Activated B cell treated with CpG ODN at 0.5 μM for 24 hours (primary cell): ENCODE results near the gene TPPP. TPM values are rescaled to one million over a fixed set of nuclear protein-coding genes. Genes with fewer than 3 reads are reported as not detected.

Source experiments
- ATAC-seq: fragments of 200-7000 bp; cut with Tn5 transposase; one replicate; pipeline ENCODE4 v1.10.0; 2021; ENCODE audit warnings: low read depth, mild to moderate bottlenecking, moderate library complexity
- CTCF ChIA-PET: fragments of 350-600 bp; sonication (Branson Sonifier 250); formaldehyde crosslinking; loops from one replicate; lab custom pipeline; 2021; ENCODE audit warnings: antibody characterized with exemption; lab: Charles Lee
- POLR2A ChIA-PET: fragments of 350-600 bp; sonication (Branson Sonifier 250); formaldehyde crosslinking; loops from one replicate; lab custom pipeline; 2021; ENCODE audit warnings: antibody characterized with exemption; lab: Charles Lee
- DNase-seq: peaks from one replicate; pipeline ENCODE4 v3.0.0; 2022
- H3K27ac Mint-ChIP-seq: one replicate; pipeline ENCODE4 v1.8.0; 2020; ENCODE audit warnings: mixed read lengths
- H3K27me3 Mint-ChIP-seq: one replicate; pipeline ENCODE4 v1.8.0; 2021; ENCODE audit warnings: mixed read lengths
- H3K36me3 Mint-ChIP-seq: one replicate; pipeline ENCODE4 v1.8.0; 2021; ENCODE audit warnings: low read depth, mixed read lengths
- H3K4me1 Mint-ChIP-seq: one replicate; pipeline ENCODE4 v1.8.0; 2021; ENCODE audit warnings: mixed read lengths
- H3K4me3 Mint-ChIP-seq: one replicate; pipeline ENCODE4 v1.8.0; 2020; ENCODE audit warnings: mild to moderate bottlenecking, mixed read lengths
- H3K9me3 Mint-ChIP-seq: one replicate; pipeline ENCODE4 v1.8.0; 2020; ENCODE audit warnings: mixed read lengths
- CTCF ChIP-seq: fragments of 200-600 bp; IDR thresholded peaks from one replicate; pipeline ENCODE4 v1.8.0; 2022; ENCODE audit warnings: antibody characterized with exemption, mild to moderate bottlenecking
- intact Hi-C: fragments of 100-400 bp; cut with micrococcal nuclease; formaldehyde crosslinking; loops from one replicate; pipeline ENCODE4 v1.15.1; 2024
- total RNA-seq: library from RNA; stranded (reverse); gene quantifications from 2 replicates; pipeline ENCODE4 v1.2.3, GENCODE V29; 2022

TPPP gene
- total RNA-seq, 1 donor from 2014 or later, result 0.04 TPM

GRCh38 chr5:669111-669841, 23.9 kb downstream of the TPPP start:
- H3K4me1 Mint-ChIP-seq, result peaks cover 13% of the 10 kb centered on the region
- intact Hi-C loops, result loop anchor here (10.0 kb wide), 1 partner anchor 54 kb away; the partner anchor contains the start of gene CEP72
- no peak overlapping the region for H3K27ac Mint-ChIP-seq
- DNase-seq, result peak; percentile 40
- peaks cover 12% of the 10 kb centered on the region for H3K36me3 Mint-ChIP-seq
- no peaks in the 10 kb centered on the region for H3K9me3 Mint-ChIP-seq
- H3K27me3 Mint-ChIP-seq, result peaks cover 8% of the 10 kb centered on the region
- ChIA-PET CTCF (interaction anchor here (1.1 to 3.3 kb wide), 3 partner anchors 223 to 236 kb away, joined by 3 to 20 read pairs (median 3); no protein-coding TSS in a partner anchor), POLR2A (no interaction called here)
- peak; percentile 32 for ATAC-seq
- no peak overlapping the region for H3K4me3 Mint-ChIP-seq
- no peak for TF ChIP-seq CTCF

GRCh38 chr5:668283-668995, 24.7 kb downstream of the TPPP start:
- CTCF ChIA-PET, result interaction anchor here (1.4 to 3.3 kb wide), 2 partner anchors 234 to 236 kb away, joined by 3 to 20 read pairs; no protein-coding TSS in a partner anchor
- Mint-ChIP-seq H3K9me3 (no peaks in the 10 kb centered on the region), H3K4me3 (no peak overlapping the region), H3K36me3 (peaks cover 15% of the 10 kb centered on the region), H3K4me1 (peaks cover 13% of the 10 kb centered on the region), H3K27ac (no peak overlapping the region), H3K27me3 (peaks cover 6% of the 10 kb centered on the region)
- POLR2A ChIA-PET, result no interaction called here
- intact Hi-C loops, result loop anchor here (10.0 kb wide), 1 partner anchor 54 kb away; the partner anchor contains the start of gene CEP72
- ATAC-seq (no peak), DNase-seq (no peak)
- TF ChIP-seq CTCF, result no peak

- no peak overlapping the region for H3K4me3 Mint-ChIP-seq
- H3K4me1 Mint-ChIP-seq, result peaks cover under 1% of the 10 kb centered on the region
- peak; percentile 9 for DNase-seq
- H3K27me3 Mint-ChIP-seq, result no peaks in the 10 kb centered on the region
- POLR2A ChIA-PET, result no interaction called here
- no peak for ATAC-seq
- no peaks in the 10 kb centered on the region for H3K9me3 Mint-ChIP-seq
- CTCF ChIA-PET, result no interaction called here
- H3K27ac Mint-ChIP-seq, result no peak overlapping the region
- H3K36me3 Mint-ChIP-seq, result peaks cover 18% of the 10 kb centered on the region
- intact Hi-C loops, result loop anchor here (10.0 kb wide), 1 partner anchor 52 kb away; the partner anchor contains the start of gene CEP72
- TF ChIP-seq CTCF, result no peak
Observed at GRCh38 chr5:666816-667498, 26.2 kb downstream of the TPPP start.

GRCh38 chr5:665956-666711, 27.0 kb downstream of the TPPP start:
- POLR2A ChIA-PET, result no interaction called here
- CTCF ChIA-PET, result no interaction called here
- Mint-ChIP-seq H3K4me3 (no peak overlapping the region), H3K36me3 (peaks cover 21% of the 10 kb centered on the region), H3K9me3 (no peaks in the 10 kb centered on the region), H3K4me1 (no peaks in the 10 kb centered on the region), H3K27me3 (no peaks in the 10 kb centered on the region), H3K27ac (no peak overlapping the region)
- DNase-seq (no peak), ATAC-seq (no peak)
- no peak for TF ChIP-seq CTCF
- intact Hi-C loops, result loop anchor here (10.0 kb wide), 1 partner anchor 51 kb away; the partner anchor contains the start of gene CEP72
